Measurements from ENCODE around the gene ZNF268.

The ZNF268 gene

DNA sequence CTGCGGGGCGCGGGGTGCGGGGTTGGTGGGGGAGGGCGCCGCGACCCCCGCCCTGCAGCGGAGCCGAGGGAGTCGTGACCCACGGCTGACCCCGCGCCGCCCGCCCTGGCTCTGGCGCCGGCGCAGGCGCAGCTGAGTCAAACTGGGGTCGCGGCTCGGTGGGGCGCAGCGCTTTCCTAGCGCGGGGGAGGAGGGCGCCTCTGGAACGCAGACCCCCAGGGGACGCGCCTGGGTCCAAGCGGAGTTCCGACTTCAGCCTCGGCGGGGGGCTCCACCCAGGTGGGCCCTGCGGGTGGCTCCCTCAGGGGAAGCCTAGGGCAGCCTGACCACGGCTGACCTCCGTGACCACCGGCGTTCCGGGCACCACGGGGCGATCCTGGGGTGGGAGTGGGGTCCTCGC lies 54.8 kb downstream of the ZNF268 start:
- DNase-seq (ENCODE audit: low read depth in 1 of 2, low spot score in 1 of 2), result no peak
- no peak for TF ChIP-seq GABPA (IDR thresholded peaks at IDR 0.05; ENCODE audit: low read depth)
- no peak for TF ChIP-seq POLR2AphosphoS5 (IDR thresholded peaks at IDR 0.05; ENCODE audit: low read depth)
- TF ChIP-seq SPI1 (IDR thresholded peaks at IDR 0.05; ENCODE audit: borderline replicate concordance, low read depth), result no peak
- TF ChIP-seq, protein P1, sequence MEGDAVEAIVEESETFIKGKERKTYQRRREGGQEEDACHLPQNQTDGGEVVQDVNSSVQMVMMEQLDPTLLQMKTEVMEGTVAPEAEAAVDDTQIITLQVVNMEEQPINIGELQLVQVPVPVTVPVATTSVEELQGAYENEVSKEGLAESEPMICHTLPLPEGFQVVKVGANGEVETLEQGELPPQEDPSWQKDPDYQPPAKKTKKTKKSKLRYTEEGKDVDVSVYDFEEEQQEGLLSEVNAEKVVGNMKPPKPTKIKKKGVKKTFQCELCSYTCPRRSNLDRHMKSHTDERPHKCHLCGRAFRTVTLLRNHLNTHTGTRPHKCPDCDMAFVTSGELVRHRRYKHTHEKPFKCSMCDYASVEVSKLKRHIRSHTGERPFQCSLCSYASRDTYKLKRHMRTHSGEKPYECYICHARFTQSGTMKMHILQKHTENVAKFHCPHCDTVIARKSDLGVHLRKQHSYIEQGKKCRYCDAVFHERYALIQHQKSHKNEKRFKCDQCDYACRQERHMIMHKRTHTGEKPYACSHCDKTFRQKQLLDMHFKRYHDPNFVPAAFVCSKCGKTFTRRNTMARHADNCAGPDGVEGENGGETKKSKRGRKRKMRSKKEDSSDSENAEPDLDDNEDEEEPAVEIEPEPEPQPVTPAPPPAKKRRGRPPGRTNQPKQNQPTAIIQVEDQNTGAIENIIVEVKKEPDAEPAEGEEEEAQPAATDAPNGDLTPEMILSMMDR (IDR thresholded peaks at IDR 0.05; ENCODE audit: insufficient read depth, low read length), result no peak
- TF ChIP-seq, protein P2, sequence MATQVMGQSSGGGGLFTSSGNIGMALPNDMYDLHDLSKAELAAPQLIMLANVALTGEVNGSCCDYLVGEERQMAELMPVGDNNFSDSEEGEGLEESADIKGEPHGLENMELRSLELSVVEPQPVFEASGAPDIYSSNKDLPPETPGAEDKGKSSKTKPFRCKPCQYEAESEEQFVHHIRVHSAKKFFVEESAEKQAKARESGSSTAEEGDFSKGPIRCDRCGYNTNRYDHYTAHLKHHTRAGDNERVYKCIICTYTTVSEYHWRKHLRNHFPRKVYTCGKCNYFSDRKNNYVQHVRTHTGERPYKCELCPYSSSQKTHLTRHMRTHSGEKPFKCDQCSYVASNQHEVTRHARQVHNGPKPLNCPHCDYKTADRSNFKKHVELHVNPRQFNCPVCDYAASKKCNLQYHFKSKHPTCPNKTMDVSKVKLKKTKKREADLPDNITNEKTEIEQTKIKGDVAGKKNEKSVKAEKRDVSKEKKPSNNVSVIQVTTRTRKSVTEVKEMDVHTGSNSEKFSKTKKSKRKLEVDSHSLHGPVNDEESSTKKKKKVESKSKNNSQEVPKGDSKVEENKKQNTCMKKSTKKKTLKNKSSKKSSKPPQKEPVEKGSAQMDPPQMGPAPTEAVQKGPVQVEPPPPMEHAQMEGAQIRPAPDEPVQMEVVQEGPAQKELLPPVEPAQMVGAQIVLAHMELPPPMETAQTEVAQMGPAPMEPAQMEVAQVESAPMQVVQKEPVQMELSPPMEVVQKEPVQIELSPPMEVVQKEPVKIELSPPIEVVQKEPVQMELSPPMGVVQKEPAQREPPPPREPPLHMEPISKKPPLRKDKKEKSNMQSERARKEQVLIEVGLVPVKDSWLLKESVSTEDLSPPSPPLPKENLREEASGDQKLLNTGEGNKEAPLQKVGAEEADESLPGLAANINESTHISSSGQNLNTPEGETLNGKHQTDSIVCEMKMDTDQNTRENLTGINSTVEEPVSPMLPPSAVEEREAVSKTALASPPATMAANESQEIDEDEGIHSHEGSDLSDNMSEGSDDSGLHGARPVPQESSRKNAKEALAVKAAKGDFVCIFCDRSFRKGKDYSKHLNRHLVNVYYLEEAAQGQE (IDR thresholded peaks at IDR 0.05; ENCODE audit: insufficient replicate concordance, low read depth), result no peak
- Histone ChIP-seq H3K4me3 (replicated peaks; ENCODE audit: insufficient read depth, low read length) (no peak overlapping the region), H3K27ac (replicated peaks) (no peak overlapping the region), H3K27me3 (ENCODE audit: insufficient read depth, poor library complexity, severe bottlenecking) (no peaks in the 10 kb centered on the region)

DNA sequence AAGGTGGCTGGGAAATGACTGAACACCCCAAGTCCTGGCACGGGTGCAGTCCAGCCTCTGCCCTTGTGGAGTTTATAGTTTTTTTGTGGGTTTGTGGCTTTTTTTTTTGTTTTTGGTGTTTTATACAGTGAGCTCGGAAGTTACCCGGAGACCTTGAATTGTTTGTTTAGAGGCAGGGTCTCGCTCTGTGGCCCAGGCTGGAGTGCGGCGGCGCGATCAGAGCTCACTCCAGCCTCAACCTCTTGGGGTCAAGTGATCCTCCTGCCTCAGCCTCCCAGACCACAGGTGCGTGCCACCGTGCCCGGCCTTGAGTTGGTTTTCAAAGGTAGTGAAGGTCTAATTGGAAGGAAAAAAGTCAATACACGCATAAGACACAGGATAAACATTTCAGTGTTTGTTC lies 55.3 kb downstream of the ZNF268 start:
- TF ChIP-seq, protein P2 (IDR thresholded peaks at IDR 0.05; ENCODE audit: insufficient replicate concordance, low read depth), result no peak
- TF ChIP-seq SPI1 (IDR thresholded peaks at IDR 0.05; ENCODE audit: borderline replicate concordance, low read depth) (no peak), GABPA (IDR thresholded peaks at IDR 0.05; ENCODE audit: low read depth) (no peak)
- TF ChIP-seq, protein P1 (IDR thresholded peaks at IDR 0.05; ENCODE audit: insufficient read depth, low read length), result no peak
- DNase-seq (ENCODE audit: low read depth in 1 of 2, low spot score in 1 of 2), result no peak
- H3K27ac ChIP-seq (replicated peaks), result no peak overlapping the region
- no peak overlapping the region for H3K4me3 ChIP-seq (replicated peaks; ENCODE audit: insufficient read depth, low read length)
- H3K27me3 ChIP-seq (ENCODE audit: insufficient read depth, poor library complexity, severe bottlenecking), result no peaks in the 10 kb centered on the region

DNA sequence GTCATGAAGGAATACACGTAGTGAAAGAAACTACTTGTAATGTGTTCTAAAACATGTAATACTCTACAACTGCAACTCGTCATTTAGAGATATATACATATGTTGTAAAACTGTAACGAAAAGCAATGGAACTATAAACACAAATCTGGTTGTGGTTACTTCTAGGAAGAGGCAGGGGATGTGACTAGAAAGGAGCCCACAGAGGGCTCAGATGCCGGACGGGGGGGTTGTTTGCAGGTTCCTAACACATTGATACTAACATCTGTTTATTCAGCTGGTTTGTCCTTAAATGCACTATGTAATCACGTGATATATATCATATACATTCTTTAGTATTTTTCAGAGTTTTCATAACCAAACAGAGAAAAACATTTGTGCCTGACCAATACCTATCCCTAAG lies 70.4 kb downstream of the ZNF268 start:
- no peaks in the 10 kb centered on the region for H3K27me3 ChIP-seq (ENCODE audit: insufficient read depth, poor library complexity, severe bottlenecking)
- DNase-seq (ENCODE audit: low read depth in 1 of 2, low spot score in 1 of 2), result no peak
- TF ChIP-seq GABPA (IDR thresholded peaks at IDR 0.05; ENCODE audit: low read depth), result no peak
- no peak for TF ChIP-seq SPI1 (IDR thresholded peaks at IDR 0.05; ENCODE audit: borderline replicate concordance, low read depth)
- no peak for TF ChIP-seq POLR2AphosphoS5 (IDR thresholded peaks at IDR 0.05; ENCODE audit: low read depth)
- TF ChIP-seq, protein P1 (IDR thresholded peaks at IDR 0.05; ENCODE audit: insufficient read depth, low read length), result no peak
- TF ChIP-seq, protein P2 (IDR thresholded peaks at IDR 0.05; ENCODE audit: insufficient replicate concordance, low read depth), result no peak
- no peak overlapping the region for H3K4me3 ChIP-seq (replicated peaks; ENCODE audit: insufficient read depth, low read length)
- H3K27ac ChIP-seq (replicated peaks), result no peak overlapping the region

Measured in HL-60 (cell line).